Ecto neural progenitor cell (in vitro differentiated cells): ENCODE data around the gene MSL1.
A peak's percentile ranks its signal among the peaks of the same experiment; 100 is the strongest.

Experiments used
- DNase-seq: peaks from one replicate; pipeline ENCODE4 v3.0.0-alpha.2; 2018; ENCODE audit warnings: low spot score

The MSL1 gene

GRCh38 chr17:40121181-40122135 is at the start of gene MSL1:
Gene MSL1, plus strand, starts transcription at chr17:40121971. Its CDS starts 642 bp downstream, at chr17:40122613.
- DNase-seq: peak; percentile 97

- DNase-seq: no peak
Measured at GRCh38 chr17:40072040-40072734, 49.6 kb upstream of the MSL1 start.

- no peak for DNase-seq
Measured at GRCh38 chr17:40072735-40073346, 48.9 kb upstream of the MSL1 start.

- DNase-seq: no peak
Measured at GRCh38 chr17:40073454-40074174, 48.2 kb upstream of the MSL1 start.

GRCh38 chr17:40074175-40074512 is 47.6 kb upstream of the MSL1 start:
- DNase-seq: no peak

- no peak for DNase-seq
Measured at GRCh38 chr17:40074871-40075200, 46.9 kb upstream of the MSL1 start.

- peak; percentile 90 for DNase-seq
Measured at GRCh38 chr17:40075201-40075941, 46.4 kb upstream of the MSL1 start.

- no peak for DNase-seq
Measured at GRCh38 chr17:40075942-40076498, 45.8 kb upstream of the MSL1 start.

- DNase-seq: no peak
Measured at GRCh38 chr17:40076591-40076990, 45.2 kb upstream of the MSL1 start.

- DNase-seq: no peak
Measured at GRCh38 chr17:40079545-40079944, 42.2 kb upstream of the MSL1 start.

- no peak for DNase-seq
Measured at GRCh38 chr17:40084477-40084876, 37.3 kb upstream of the MSL1 start.

- DNase-seq: peak; percentile 81
Measured at GRCh38 chr17:40086150-40087044, 35.4 kb upstream of the MSL1 start.

- no peak for DNase-seq
Measured at GRCh38 chr17:40087049-40087794, 34.5 kb upstream of the MSL1 start.

- DNase-seq: no peak
Measured at GRCh38 chr17:40087903-40088718, 33.7 kb upstream of the MSL1 start.

- DNase-seq: no peak
Measured at GRCh38 chr17:40089077-40089895, 32.5 kb upstream of the MSL1 start.

GRCh38 chr17:40090237-40091119 is 31.3 kb upstream of the MSL1 start:
- DNase-seq: no peak
